Esophagus muscularis mucosa (tissue), 4 donors: ENCODE measurements around the gene FKRP. TPM values are rescaled to one million over a fixed set of nuclear protein-coding genes. Genes with fewer than 3 reads are reported as not detected.

ENCODE experiments used
- DNase-seq: peaks from one replicate; pipeline ENCODE4 v3.0.0-alpha.2; 2017; ENCODE audit errors: extremely low spot score
- H3K27ac ChIP-seq, 4 donors: fragments of 200-600 bp; sonication (generic); replicated peaks in 1 of 4; 1 replicate in 3 of 4; 2 replicates in 1 of 4; pipeline ENCODE4 v1.5.1; 2016 to 2019; ENCODE audit warnings: mild to moderate bottlenecking in 1 of 4
- H3K27me3 ChIP-seq, 4 donors: fragments of 200-600 bp; sonication (generic); one replicate each; pipeline versions ENCODE4 v1.5.1 to v1.6.0; 2016 to 2019
- H3K36me3 ChIP-seq, 4 donors: fragments of 200-600 bp; sonication (generic); one replicate each; pipeline ENCODE4 v1.5.1; 2016 to 2019
- H3K4me1 ChIP-seq, 4 donors: fragments of 200-600 bp; sonication (generic); one replicate each; pipeline ENCODE4 v1.5.1; 2016 to 2019
- H3K4me3 ChIP-seq, 4 donors: fragments of 200-600 bp; sonication (generic); 1 replicate in 2 of 4; 2 replicates in 2 of 4; pipeline ENCODE4 v1.5.1; 2016 to 2019; ENCODE audit warnings: mild to moderate bottlenecking in 4 of 4, moderate library complexity in 1 of 4
- H3K9me3 ChIP-seq, 4 donors: fragments of 200-600 bp; sonication (generic); 1 replicate in 3 of 4; 2 replicates in 1 of 4; pipeline ENCODE4 v1.5.1; 2016 to 2019
- CTCF ChIP-seq, 3 experiments: fragments of 200-600 bp in 2 of 3; fragments of 450-650 bp in 1 of 3; sonication (generic) in 2 of 3; IDR thresholded peaks; one replicate each; pipeline ENCODE4 v1.5.1; 2017 to 2019; ENCODE audit warnings: antibody characterized with exemption in 3 of 3, mild to moderate bottlenecking in 2 of 3, moderate library complexity in 1 of 3
- EP300 ChIP-seq: sonication (generic); formaldehyde crosslinking; IDR thresholded peaks from one replicate; pipeline ENCODE4 v1.6.1; 2017; ENCODE audit warnings: antibody characterized with exemption
- POLR2A ChIP-seq: fragments of 450-650 bp; IDR thresholded peaks from one replicate; pipeline ENCODE4 v1.6.1; 2017; ENCODE audit warnings: antibody characterized with exemption, moderate library complexity, mild to moderate bottlenecking, low read depth
- POLR2AphosphoS5 ChIP-seq, 2 donors: sonication (generic); formaldehyde crosslinking; IDR thresholded peaks; one replicate each; pipeline ENCODE4 v1.6.1; 2017; ENCODE audit warnings: antibody characterized with exemption in 2 of 2
- WGBS: methylation state at CpG from one replicate; pipeline ENCODE4 v1.1.5; 2018; 5-methylcytosine and 5-hydroxymethylcytosine counted together
- intact Hi-C: fragments of 100-400 bp; cut with DNase I; formaldehyde crosslinking; loops from one replicate; pipeline ENCODE4 v1.15.1; 2023
- total RNA-seq, 4 donors: library from RNA; depleted of rRNA; stranded (reverse); fragments of >200 nt; gene quantifications; one replicate each; pipeline versions ENCODE4 v1.1.0 to v1.2.1, GENCODE V29; 2016

Gene FKRP
- total RNA-seq, 4 donors from 2014 or later = 22.4 to 30.3 (median 26.5) TPM

GRCh38 chr19:46788968-46789338, 43.1 kb downstream of the FKRP start:
- no peaks in the 10 kb centered on the region for H3K9me3 ChIP-seq
- peak overlapping the region; percentile 78 to 93 (median 84) for H3K27ac ChIP-seq
- no peak for TF ChIP-seq POLR2AphosphoS5 (IDR thresholded peaks at IDR 0.05)
- TF ChIP-seq CTCF (IDR thresholded peaks at IDR 0.05) = no peak
- TF ChIP-seq POLR2A = no peak
- H3K4me3 ChIP-seq = peak overlapping the region; percentile 70 to 90 (median 84)
- H3K27me3 ChIP-seq = peaks cover 0 to 4% (median 0%) of the 10 kb centered on the region in 4 donors
- H3K36me3 ChIP-seq = peaks cover 0 to 7% (median under 1%) of the 10 kb centered on the region in 4 donors
- DNase-seq = no peak
- peaks cover 39 to 52% (median 52%) of the 10 kb centered on the region in 4 donors for H3K4me1 ChIP-seq
- whole genome bisulfite sequencing = 58% methylated on average over 9 of the region's 9 CpGs
- intact Hi-C loops = no loop called here

GRCh38 chr19:46789371-46789770, 43.5 kb downstream of the FKRP start:
- H3K9me3 ChIP-seq = no peaks in the 10 kb centered on the region
- H3K27me3 ChIP-seq = peaks cover 0 to 4% (median 0%) of the 10 kb centered on the region in 4 donors
- intact Hi-C loops = no loop called here
- H3K4me1 ChIP-seq = peaks cover 35 to 48% (median 48%) of the 10 kb centered on the region in 4 donors
- H3K4me3 ChIP-seq = no peak overlapping the region
- DNase-seq = no peak
- peaks cover 0 to 3% (median 0%) of the 10 kb centered on the region in 4 donors for H3K36me3 ChIP-seq
- 89% methylated on average over 8 of the region's 8 CpGs for WGBS
- H3K27ac ChIP-seq = no peak overlapping the region
- TF ChIP-seq POLR2AphosphoS5 (IDR thresholded peaks at IDR 0.05) = no peak
- no peak for TF ChIP-seq EP300

GRCh38 chr19:46791944-46792343, 46.1 kb downstream of the FKRP start:
- TF ChIP-seq POLR2AphosphoS5 (IDR thresholded peaks at IDR 0.05) (no peak), EP300 (no peak), CTCF (IDR thresholded peaks at IDR 0.05) (no peak), POLR2A (no peak)
- H3K4me1 ChIP-seq = peaks cover 15 to 28% (median 25%) of the 10 kb centered on the region in 4 donors
- no peaks in the 10 kb centered on the region for H3K27me3 ChIP-seq
- H3K36me3 ChIP-seq = no peaks in the 10 kb centered on the region
- H3K9me3 ChIP-seq = no peaks in the 10 kb centered on the region
- no peak overlapping the region for H3K27ac ChIP-seq
- DNase-seq = no peak
- WGBS = 69% methylated on average over 5 of the region's 5 CpGs
- intact Hi-C loops = no loop called here
- no peak overlapping the region for H3K4me3 ChIP-seq

- no peak for TF ChIP-seq CTCF (IDR thresholded peaks at IDR 0.05)
- TF ChIP-seq EP300 = no peak
- no peak for TF ChIP-seq POLR2A
- no peak for TF ChIP-seq POLR2AphosphoS5 (IDR thresholded peaks at IDR 0.05)
These were observed 52.0 kb downstream of the FKRP start for GRCh38 chr19:46797881-46798280.

GRCh38 chr19:46798713-46799112, 52.9 kb downstream of the FKRP start:
- no peak for TF ChIP-seq POLR2AphosphoS5 (IDR thresholded peaks at IDR 0.05)
- Histone ChIP-seq H3K9me3 (no peaks in the 10 kb centered on the region), H3K27me3 (no peaks in the 10 kb centered on the region), H3K36me3 (no peaks in the 10 kb centered on the region), H3K4me1 (peaks cover 0 to 6% (median 3%) of the 10 kb centered on the region in 4 donors), H3K27ac (no peak overlapping the region), H3K4me3 (no peak overlapping the region)
- intact Hi-C loops = no loop called here
- no peak for DNase-seq
- WGBS = 100% methylated on average over 2 of the region's 2 CpGs

More at GRCh38 chr19:46797881-46798280, 52.0 kb downstream of the FKRP start:
- Histone ChIP-seq H3K27ac (no peak overlapping the region), H3K4me1 (peaks cover 0 to 6% (median 3%) of the 10 kb centered on the region in 4 donors), H3K36me3 (no peaks in the 10 kb centered on the region), H3K9me3 (no peaks in the 10 kb centered on the region), H3K27me3 (no peaks in the 10 kb centered on the region), H3K4me3 (no peak overlapping the region)
- no peak for DNase-seq
- 89% methylated on average over 1 of the region's 1 CpG for WGBS
- intact Hi-C loops = no loop called here

GRCh38 chr19:46802152-46802551, 56.3 kb downstream of the FKRP start:
- Histone ChIP-seq H3K9me3 (no peaks in the 10 kb centered on the region), H3K4me3 (no peak overlapping the region), H3K27me3 (no peaks in the 10 kb centered on the region), H3K27ac (no peak overlapping the region), H3K4me1 (no peaks in the 10 kb centered on the region), H3K36me3 (no peaks in the 10 kb centered on the region)
- 100% methylated on average over 5 of the region's 5 CpGs for WGBS
- DNase-seq = no peak
- TF ChIP-seq POLR2A = no peak
- no peak for TF ChIP-seq POLR2AphosphoS5 (IDR thresholded peaks at IDR 0.05)
- no peak for TF ChIP-seq EP300
- TF ChIP-seq CTCF (IDR thresholded peaks at IDR 0.05) = no peak
- intact Hi-C loops = no loop called here
